Right atrium auricular region (tissue), 2 donors: ENCODE data around the gene HES3. TPM values are rescaled to one million over a fixed set of nuclear protein-coding genes. Genes with fewer than 3 reads are reported as not detected.
A peak's percentile ranks its signal among the peaks of the same experiment; 100 is the strongest.

ENCODE experiments used
- DNase-seq: peaks from one replicate; pipeline ENCODE4 v3.0.0-alpha.2; 2019; ENCODE audit warnings: low spot score
- H3K27ac ChIP-seq, 2 donors: fragments of 200-600 bp; sonication (generic); 1 replicate in 1 of 2; 2 replicates in 1 of 2; pipeline ENCODE4 v1.5.1; 2016 to 2019
- H3K27me3 ChIP-seq, 2 donors: fragments of 200-600 bp; sonication (generic); one replicate each; pipeline versions ENCODE4 v1.5.1 to v1.6.0; 2017 to 2019
- H3K36me3 ChIP-seq: fragments of 200-600 bp; sonication (generic); one replicate; pipeline ENCODE4 v1.5.1; 2016
- H3K4me1 ChIP-seq, 2 donors: fragments of 200-600 bp; sonication (generic); one replicate each; pipeline versions ENCODE4 v1.5.1 to v1.6.0; 2017 to 2019
- H3K4me3 ChIP-seq, 2 donors: fragments of 200-600 bp; sonication (generic); 1 replicate in 1 of 2; 2 replicates in 1 of 2; pipeline ENCODE4 v1.5.1; 2017 to 2019; ENCODE audit warnings: mild to moderate bottlenecking in 1 of 2, moderate library complexity in 1 of 2
- H3K9me3 ChIP-seq, 2 donors: fragments of 200-600 bp; sonication (generic); one replicate each; pipeline ENCODE4 v1.5.1; 2019
- CTCF ChIP-seq, 2 donors: fragments of 200-600 bp; sonication (generic); IDR thresholded peaks; one replicate each; pipeline ENCODE4 v1.5.1; 2019; ENCODE audit warnings: antibody characterized with exemption in 2 of 2
- total RNA-seq, 2 donors: library from RNA; depleted of rRNA; stranded (reverse); fragments of >200 nt; gene quantifications; one replicate each; pipeline ENCODE4 v1.1.0, GENCODE V29; 2016

HES3 gene
- total RNA-seq: not detected

DNA sequence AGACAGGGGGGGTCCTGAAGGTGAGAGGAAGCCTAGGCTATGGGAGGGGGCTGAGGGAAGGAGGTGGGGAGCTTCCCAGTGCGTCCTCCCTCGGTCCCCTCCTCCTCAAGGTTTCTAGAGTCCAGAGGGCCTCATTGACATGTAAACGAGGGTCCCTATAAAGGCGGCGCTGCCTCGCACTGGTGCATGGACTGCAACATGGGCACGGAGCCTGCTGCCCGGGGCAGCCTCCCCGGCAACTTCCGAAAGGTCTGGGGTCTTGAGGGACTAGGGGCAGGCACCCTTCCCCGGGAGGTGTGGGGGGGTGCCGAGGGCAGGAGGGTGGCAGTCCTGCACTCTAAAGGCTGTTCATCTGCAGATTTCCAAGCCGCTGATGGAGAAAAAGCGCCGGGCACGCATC, at the start of gene HES3:
Gene HES3 (plus strand): TSS at position 187 of the 400 bp plus-strand sequence. CDS start 187 bp downstream, at position 374.
- H3K9me3 ChIP-seq: no peaks in the 10 kb centered on the region
- DNase-seq: no peak
- no peak within 1 kb of the TSS for H3K4me3 ChIP-seq
- TF ChIP-seq CTCF (IDR thresholded peaks at IDR 0.05): no peak
- H3K27ac ChIP-seq: no peak within 1 kb of the TSS
- peaks cover 28 to 49% of the 10 kb centered on the region in 2 donors for H3K27me3 ChIP-seq
- peaks cover 0 to 31% of the 10 kb centered on the region in 2 donors for H3K4me1 ChIP-seq
- H3K36me3 ChIP-seq: no peaks in the 10 kb centered on the region

DNA sequence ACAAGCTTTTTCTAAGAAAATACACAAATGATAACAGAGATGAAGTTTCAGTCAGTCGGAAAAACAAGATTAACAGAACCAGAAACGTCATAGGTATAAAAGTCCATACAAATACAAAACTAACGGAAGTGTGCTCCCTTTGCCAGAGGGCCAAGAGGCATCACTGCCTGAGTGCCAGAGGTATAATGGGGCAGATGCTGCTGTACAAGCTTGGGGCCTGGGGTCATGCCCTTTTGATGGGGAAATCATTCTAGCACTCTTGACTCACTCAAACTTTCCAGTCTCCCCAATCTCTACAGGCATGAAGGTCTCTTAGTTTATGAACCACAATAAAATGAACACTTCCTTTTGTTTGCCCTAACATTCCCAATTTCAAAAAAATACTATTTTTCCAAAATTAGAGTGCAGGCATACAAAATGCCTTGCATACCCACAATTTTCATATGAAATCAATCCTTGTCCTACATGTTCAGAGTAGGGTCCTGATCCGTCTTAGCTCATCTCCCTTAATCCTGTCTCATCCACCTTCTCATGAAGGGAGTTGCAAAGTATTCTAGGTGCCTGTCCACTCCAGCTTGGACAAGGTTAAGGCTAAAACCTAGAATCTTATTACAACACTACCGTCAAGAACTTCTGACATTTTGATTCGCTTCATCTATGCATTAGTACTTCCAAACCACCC, 46.1 kb upstream of the HES3 start:
- peaks cover 40% of the 10 kb centered on the region for H3K36me3 ChIP-seq

GRCh38 chr1:6198646-6199297, 45.2 kb upstream of the HES3 start:
- no peak for DNase-seq
- Histone ChIP-seq H3K27ac (peak overlapping the region; percentile 73 to 86), H3K9me3 (no peaks in the 10 kb centered on the region), H3K4me3 (peak overlapping the region; percentile 96 to 98), H3K27me3 (no peaks in the 10 kb centered on the region), H3K36me3 (peaks cover 31% of the 10 kb centered on the region), H3K4me1 (peaks cover 0 to 25% of the 10 kb centered on the region in 2 donors)
- TF ChIP-seq CTCF (IDR thresholded peaks at IDR 0.05): no peak

More for the DNA sequence above, 46.1 kb upstream of the HES3 start:
- Histone ChIP-seq H3K4me1 (peaks cover 0 to 25% of the 10 kb centered on the region in 2 donors), H3K27me3 (no peaks in the 10 kb centered on the region), H3K27ac (no peak overlapping the region), H3K9me3 (no peaks in the 10 kb centered on the region), H3K4me3 (peak overlapping the region; percentile 96 to 98)
- no peak for DNase-seq
- TF ChIP-seq CTCF (IDR thresholded peaks at IDR 0.05): no peak

GRCh38 chr1:6199298-6200187, 44.4 kb upstream of the HES3 start, which contains the start of gene RPL22:
Gene RPL22 (minus strand): TSS chr1:6199595. CDS start chr1:6199573, 22 bp downstream.
- Histone ChIP-seq H3K27ac (peak within 1 kb of the TSS; percentile 84 to 86), H3K27me3 (no peaks in the 10 kb centered on the region), H3K4me1 (peaks cover 0 to 25% of the 10 kb centered on the region in 2 donors), H3K4me3 (peak within 1 kb of the TSS; percentile 96 to 98), H3K9me3 (no peaks in the 10 kb centered on the region), H3K36me3 (peaks cover 23% of the 10 kb centered on the region)
- peak; percentile 98 for DNase-seq
- no peak for TF ChIP-seq CTCF (IDR thresholded peaks at IDR 0.05)

DNA sequence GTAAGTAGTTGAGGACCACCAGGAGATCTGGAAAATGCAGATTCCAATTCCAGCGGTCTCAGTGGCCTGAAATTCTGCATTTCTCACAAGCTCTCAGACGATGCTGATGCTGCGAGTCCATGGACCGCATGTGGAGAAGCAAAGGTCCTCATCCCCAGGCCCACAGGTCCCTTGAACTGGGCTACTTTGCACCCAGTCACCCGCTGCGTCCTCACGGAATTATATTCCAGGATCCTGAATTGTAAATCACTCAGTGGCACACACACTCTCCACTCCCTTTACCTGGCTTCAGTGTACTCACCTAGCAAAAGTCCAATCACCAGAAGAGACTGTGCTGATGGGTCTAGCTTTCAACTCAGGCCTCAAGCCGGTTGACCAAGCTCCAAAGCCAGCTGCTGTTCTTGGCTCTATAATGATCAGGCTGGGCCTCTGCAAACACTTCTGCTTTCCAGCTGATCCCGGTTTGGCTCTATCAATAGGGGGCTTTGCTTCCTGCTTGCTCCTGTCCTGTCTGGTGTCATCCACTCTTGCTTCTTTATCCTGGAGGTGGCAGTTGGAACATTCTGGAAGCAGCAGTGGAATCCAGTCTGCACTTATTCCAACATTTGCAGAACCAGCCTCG, 43.7 kb upstream of the HES3 start:
- Histone ChIP-seq H3K9me3 (no peaks in the 10 kb centered on the region), H3K36me3 (peaks cover 16% of the 10 kb centered on the region), H3K4me1 (peaks cover 0 to 32% of the 10 kb centered on the region in 2 donors), H3K4me3 (peak overlapping the region; percentile 96 to 98), H3K27me3 (no peaks in the 10 kb centered on the region), H3K27ac (peak overlapping the region; percentile 84 to 86)
- no peak for TF ChIP-seq CTCF (IDR thresholded peaks at IDR 0.05)
- DNase-seq: no peak
